ENCODE data around the gene IRS1.

DNA sequence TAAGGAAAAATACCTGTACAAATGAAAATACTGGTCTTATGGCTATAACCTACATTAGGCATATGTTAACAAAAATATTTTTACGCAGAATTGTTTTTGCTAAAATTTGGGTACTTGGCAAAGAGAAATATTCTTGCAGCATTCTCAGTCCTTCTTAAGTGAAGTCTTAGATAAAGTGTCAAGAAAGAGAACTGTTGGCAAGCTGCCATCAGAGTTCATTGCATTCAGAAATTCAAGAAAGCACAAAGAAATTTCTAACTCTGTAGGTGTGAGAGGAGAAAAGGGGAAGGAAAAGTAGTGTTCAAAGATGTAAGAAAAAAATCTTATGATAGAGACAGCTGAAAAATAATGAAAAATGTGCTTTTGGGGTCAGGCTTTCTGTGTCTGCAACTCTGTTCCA lies 86.7 kb downstream of the IRS1 start:
- no peak for TF ChIP-seq TAF1 (IDR thresholded peaks at IDR 0.05; ENCODE audit: borderline replicate concordance, insufficient read depth, low read length)
- TF ChIP-seq POLR2AphosphoS5 (IDR thresholded peaks at IDR 0.05; ENCODE audit: low read depth, low read length), result no peak
- no peak for TF ChIP-seq SIN3A (IDR thresholded peaks at IDR 0.05; ENCODE audit: borderline replicate concordance, insufficient read depth, low read length)
- TF ChIP-seq, protein P1, sequence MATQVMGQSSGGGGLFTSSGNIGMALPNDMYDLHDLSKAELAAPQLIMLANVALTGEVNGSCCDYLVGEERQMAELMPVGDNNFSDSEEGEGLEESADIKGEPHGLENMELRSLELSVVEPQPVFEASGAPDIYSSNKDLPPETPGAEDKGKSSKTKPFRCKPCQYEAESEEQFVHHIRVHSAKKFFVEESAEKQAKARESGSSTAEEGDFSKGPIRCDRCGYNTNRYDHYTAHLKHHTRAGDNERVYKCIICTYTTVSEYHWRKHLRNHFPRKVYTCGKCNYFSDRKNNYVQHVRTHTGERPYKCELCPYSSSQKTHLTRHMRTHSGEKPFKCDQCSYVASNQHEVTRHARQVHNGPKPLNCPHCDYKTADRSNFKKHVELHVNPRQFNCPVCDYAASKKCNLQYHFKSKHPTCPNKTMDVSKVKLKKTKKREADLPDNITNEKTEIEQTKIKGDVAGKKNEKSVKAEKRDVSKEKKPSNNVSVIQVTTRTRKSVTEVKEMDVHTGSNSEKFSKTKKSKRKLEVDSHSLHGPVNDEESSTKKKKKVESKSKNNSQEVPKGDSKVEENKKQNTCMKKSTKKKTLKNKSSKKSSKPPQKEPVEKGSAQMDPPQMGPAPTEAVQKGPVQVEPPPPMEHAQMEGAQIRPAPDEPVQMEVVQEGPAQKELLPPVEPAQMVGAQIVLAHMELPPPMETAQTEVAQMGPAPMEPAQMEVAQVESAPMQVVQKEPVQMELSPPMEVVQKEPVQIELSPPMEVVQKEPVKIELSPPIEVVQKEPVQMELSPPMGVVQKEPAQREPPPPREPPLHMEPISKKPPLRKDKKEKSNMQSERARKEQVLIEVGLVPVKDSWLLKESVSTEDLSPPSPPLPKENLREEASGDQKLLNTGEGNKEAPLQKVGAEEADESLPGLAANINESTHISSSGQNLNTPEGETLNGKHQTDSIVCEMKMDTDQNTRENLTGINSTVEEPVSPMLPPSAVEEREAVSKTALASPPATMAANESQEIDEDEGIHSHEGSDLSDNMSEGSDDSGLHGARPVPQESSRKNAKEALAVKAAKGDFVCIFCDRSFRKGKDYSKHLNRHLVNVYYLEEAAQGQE (IDR thresholded peaks at IDR 0.05; ENCODE audit: insufficient read depth in 1 of 2, low read depth in 2 of 2, low read length in 2 of 2), result no peak
- no peak for TF ChIP-seq FOXP2 (optimal IDR thresholded peaks at IDR 0.05; ENCODE audit: borderline replicate concordance, extremely low read depth, extremely low read length, insufficient read depth)
